ENCODE measurements around the gene TMOD2. TPM values are rescaled to one million over a fixed set of nuclear protein-coding genes. Genes with fewer than 3 reads are reported as not detected.

TMOD2 gene
- total and polyA plus RNA-seq, 2 donors = 4.8 to 5.7 TPM

- no peak overlapping the region for H3K4me3 ChIP-seq (ENCODE audit: low read length in 2 of 2)
- 98% methylated on average over 1 of the region's 1 CpG for WGBS
- H3K36me3 ChIP-seq (ENCODE audit: control insufficient read depth in 2 of 2, insufficient read depth in 2 of 2, low read length in 1 of 2) = peaks cover 11 to 14% of the 10 kb centered on the region in 2 donors
- no peaks in the 10 kb centered on the region for H3K4me1 ChIP-seq (ENCODE audit: control insufficient read depth in 2 of 2, insufficient read depth in 2 of 2, low read length in 2 of 2)
- H3K27ac ChIP-seq (ENCODE audit: low read depth in 1 of 2, low read length in 1 of 2) = no peak overlapping the region
- DNase-seq (ENCODE audit: low read depth in 6 of 9, low spot score in 9 of 9) = no peak
- H3K9me3 ChIP-seq (ENCODE audit: control insufficient read depth in 2 of 2, insufficient read depth in 1 of 2, low read length in 1 of 2) = no peaks in the 10 kb centered on the region
- no peaks in the 10 kb centered on the region for H3K27me3 ChIP-seq (ENCODE audit: control insufficient read depth in 2 of 2, insufficient read depth in 1 of 2, low read length in 1 of 2)
These were observed 46.9 kb downstream of the TMOD2 start for GRCh38 chr15:51798281-51798680.

- H3K27me3 ChIP-seq (ENCODE audit: control insufficient read depth in 2 of 2, insufficient read depth in 1 of 2, low read length in 1 of 2) = no peaks in the 10 kb centered on the region
- DNase-seq (ENCODE audit: low read depth in 6 of 9, low spot score in 9 of 9) = no peak
- H3K4me3 ChIP-seq (ENCODE audit: low read length in 2 of 2) = no peak overlapping the region
- no peaks in the 10 kb centered on the region for H3K4me1 ChIP-seq (ENCODE audit: control insufficient read depth in 2 of 2, insufficient read depth in 2 of 2, low read length in 2 of 2)
- H3K27ac ChIP-seq (ENCODE audit: low read depth in 1 of 2, low read length in 1 of 2) = no peak overlapping the region
- H3K36me3 ChIP-seq (ENCODE audit: control insufficient read depth in 2 of 2, insufficient read depth in 2 of 2, low read length in 1 of 2) = peaks cover 11 to 14% of the 10 kb centered on the region in 2 donors
- no peaks in the 10 kb centered on the region for H3K9me3 ChIP-seq (ENCODE audit: control insufficient read depth in 2 of 2, insufficient read depth in 1 of 2, low read length in 1 of 2)
- 96% methylated on average over 6 of the region's 6 CpGs for WGBS
These were observed 48.2 kb downstream of the TMOD2 start for GRCh38 chr15:51799282-51800252.

- WGBS = 93% methylated on average over 3 of the region's 3 CpGs
- no peak for DNase-seq (ENCODE audit: low read depth in 6 of 9, low spot score in 9 of 9)
- no peaks in the 10 kb centered on the region for H3K9me3 ChIP-seq (ENCODE audit: control insufficient read depth in 2 of 2, insufficient read depth in 1 of 2, low read length in 1 of 2)
- no peak overlapping the region for H3K4me3 ChIP-seq (ENCODE audit: low read length in 2 of 2)
- no peaks in the 10 kb centered on the region for H3K27me3 ChIP-seq (ENCODE audit: control insufficient read depth in 2 of 2, insufficient read depth in 1 of 2, low read length in 1 of 2)
- H3K36me3 ChIP-seq (ENCODE audit: control insufficient read depth in 2 of 2, insufficient read depth in 2 of 2, low read length in 1 of 2) = peaks cover 15 to 18% of the 10 kb centered on the region in 2 donors
- H3K4me1 ChIP-seq (ENCODE audit: control insufficient read depth in 2 of 2, insufficient read depth in 2 of 2, low read length in 2 of 2) = no peaks in the 10 kb centered on the region
- no peak overlapping the region for H3K27ac ChIP-seq (ENCODE audit: low read depth in 1 of 2, low read length in 1 of 2)
These were observed 50.0 kb downstream of the TMOD2 start for GRCh38 chr15:51801391-51801835.

DNA sequence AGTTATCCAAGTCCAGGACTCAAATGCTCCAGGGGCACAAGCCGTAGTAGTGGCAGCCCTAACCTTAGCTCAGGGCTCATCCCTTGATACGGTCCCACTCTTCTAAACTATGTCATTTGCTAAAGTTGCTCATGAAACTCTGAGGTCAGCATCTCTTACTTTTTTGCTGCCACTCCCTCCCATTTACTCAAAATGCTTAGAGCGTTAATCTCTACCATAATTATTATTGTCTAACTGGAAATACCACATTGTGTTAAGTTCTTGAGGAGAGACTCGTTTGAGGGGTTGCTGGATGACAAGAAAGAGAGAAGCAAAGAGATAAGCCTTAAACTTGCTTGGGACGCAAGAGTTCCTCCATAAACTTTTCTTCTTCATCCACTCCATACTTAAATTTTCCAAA, 51.2 kb downstream of the TMOD2 start:
- no peak overlapping the region for H3K27ac ChIP-seq (ENCODE audit: low read depth in 1 of 2, low read length in 1 of 2)
- WGBS = 98% methylated on average over 5 of the region's 5 CpGs
- H3K9me3 ChIP-seq (ENCODE audit: control insufficient read depth in 2 of 2, insufficient read depth in 1 of 2, low read length in 1 of 2) = no peaks in the 10 kb centered on the region
- H3K27me3 ChIP-seq (ENCODE audit: control insufficient read depth in 2 of 2, insufficient read depth in 1 of 2, low read length in 1 of 2) = no peaks in the 10 kb centered on the region
- no peak overlapping the region for H3K4me3 ChIP-seq (ENCODE audit: low read length in 2 of 2)
- H3K4me1 ChIP-seq (ENCODE audit: control insufficient read depth in 2 of 2, insufficient read depth in 2 of 2, low read length in 2 of 2) = no peaks in the 10 kb centered on the region
- H3K36me3 ChIP-seq (ENCODE audit: control insufficient read depth in 2 of 2, insufficient read depth in 2 of 2, low read length in 1 of 2) = peaks cover 21 to 26% of the 10 kb centered on the region in 2 donors
- no peak for DNase-seq (ENCODE audit: low read depth in 6 of 9, low spot score in 9 of 9)

DNA sequence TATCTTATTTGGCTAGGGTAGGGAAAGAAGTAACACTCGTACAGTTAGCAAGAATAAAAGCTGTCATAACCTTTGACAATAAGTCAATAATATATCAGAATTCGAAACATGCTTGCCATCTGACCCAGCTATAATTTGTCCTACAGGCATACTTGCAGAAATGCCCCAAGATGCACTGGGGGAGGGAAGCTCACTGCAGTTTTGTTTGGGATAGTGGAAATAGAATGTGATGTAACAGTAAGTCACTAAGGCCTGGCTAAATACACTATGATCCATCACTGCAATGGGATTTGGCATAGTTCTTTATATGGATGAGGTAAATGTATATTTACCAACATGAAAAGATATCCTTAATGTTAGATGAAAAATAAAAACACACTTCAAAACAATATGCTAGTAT, 52.6 kb downstream of the TMOD2 start:
- Histone ChIP-seq H3K27me3 (ENCODE audit: control insufficient read depth in 2 of 2, insufficient read depth in 1 of 2, low read length in 1 of 2) (no peaks in the 10 kb centered on the region), H3K4me3 (ENCODE audit: low read length in 2 of 2) (no peak overlapping the region), H3K9me3 (ENCODE audit: control insufficient read depth in 2 of 2, insufficient read depth in 1 of 2, low read length in 1 of 2) (no peaks in the 10 kb centered on the region), H3K27ac (ENCODE audit: low read depth in 1 of 2, low read length in 1 of 2) (no peak overlapping the region), H3K4me1 (ENCODE audit: control insufficient read depth in 2 of 2, insufficient read depth in 2 of 2, low read length in 2 of 2) (no peaks in the 10 kb centered on the region), H3K36me3 (ENCODE audit: control insufficient read depth in 2 of 2, insufficient read depth in 2 of 2, low read length in 1 of 2) (peaks cover 14 to 20% of the 10 kb centered on the region in 2 donors)
- no peak for DNase-seq (ENCODE audit: low read depth in 6 of 9, low spot score in 9 of 9)
- over 99% methylated on average over 2 of the region's 2 CpGs for WGBS

DNA sequence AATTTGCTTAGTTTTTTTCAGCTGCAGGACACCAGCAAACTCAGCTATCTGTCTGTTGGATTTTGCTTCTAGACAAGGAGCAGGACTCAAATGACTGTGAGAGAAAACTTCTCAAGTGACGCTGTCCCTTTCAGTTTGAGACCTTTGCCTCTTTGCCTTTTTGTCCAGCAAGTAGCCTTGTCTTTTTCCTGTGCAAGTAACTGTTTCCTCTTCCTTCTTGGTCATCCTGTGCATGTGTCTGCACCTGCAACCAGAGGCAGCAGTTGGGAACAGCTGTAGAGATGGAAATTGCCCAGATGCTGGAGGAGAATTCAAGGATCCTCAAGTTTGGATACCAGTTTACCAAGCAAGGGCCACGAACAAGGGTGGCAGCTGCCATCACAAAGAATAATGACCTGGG, 54.7 kb downstream of the TMOD2 start:
- H3K4me1 ChIP-seq (ENCODE audit: control insufficient read depth in 2 of 2, insufficient read depth in 2 of 2, low read length in 2 of 2) = no peaks in the 10 kb centered on the region
- H3K9me3 ChIP-seq (ENCODE audit: control insufficient read depth in 2 of 2, insufficient read depth in 1 of 2, low read length in 1 of 2) = no peaks in the 10 kb centered on the region
- no peak overlapping the region for H3K27ac ChIP-seq (ENCODE audit: low read depth in 1 of 2, low read length in 1 of 2)
- no peak overlapping the region for H3K4me3 ChIP-seq (ENCODE audit: low read length in 2 of 2)
- no peak for DNase-seq (ENCODE audit: low read depth in 6 of 9, low spot score in 9 of 9)
- peaks cover 10 to 15% of the 10 kb centered on the region in 2 donors for H3K36me3 ChIP-seq (ENCODE audit: control insufficient read depth in 2 of 2, insufficient read depth in 2 of 2, low read length in 1 of 2)
- no peaks in the 10 kb centered on the region for H3K27me3 ChIP-seq (ENCODE audit: control insufficient read depth in 2 of 2, insufficient read depth in 1 of 2, low read length in 1 of 2)
- WGBS = 96% methylated on average over 2 of the region's 2 CpGs

DNA sequence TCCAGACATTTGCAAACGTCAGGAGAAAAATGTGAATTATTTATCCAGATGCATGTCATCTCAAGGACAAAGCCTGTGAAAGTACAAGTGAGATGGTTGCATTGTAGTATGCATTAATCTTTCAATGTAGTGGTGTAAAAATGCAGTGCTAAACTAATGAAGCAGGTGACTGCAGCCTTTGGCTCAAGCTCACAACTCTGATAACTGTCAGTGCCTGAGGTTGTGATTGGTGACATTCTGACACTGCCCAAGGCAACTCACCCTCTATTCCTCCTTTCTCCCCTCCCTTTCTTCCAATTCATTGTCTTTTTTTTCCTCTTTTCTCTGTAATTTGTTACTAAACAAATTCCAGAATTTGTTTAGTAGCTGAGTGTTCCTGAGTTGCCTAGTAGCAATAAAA, 58.1 kb downstream of the TMOD2 start:
- 91% methylated on average over 1 of the region's 1 CpG for WGBS
- no peak for DNase-seq (ENCODE audit: low read depth in 6 of 9, low spot score in 9 of 9)
- Histone ChIP-seq H3K4me1 (ENCODE audit: control insufficient read depth in 2 of 2, insufficient read depth in 2 of 2, low read length in 2 of 2) (no peaks in the 10 kb centered on the region), H3K36me3 (ENCODE audit: control insufficient read depth in 2 of 2, insufficient read depth in 2 of 2, low read length in 1 of 2) (peaks cover 13 to 18% of the 10 kb centered on the region in 2 donors), H3K4me3 (ENCODE audit: low read length in 2 of 2) (no peak overlapping the region), H3K9me3 (ENCODE audit: control insufficient read depth in 2 of 2, insufficient read depth in 1 of 2, low read length in 1 of 2) (no peaks in the 10 kb centered on the region), H3K27ac (ENCODE audit: low read depth in 1 of 2, low read length in 1 of 2) (no peak overlapping the region), H3K27me3 (ENCODE audit: control insufficient read depth in 2 of 2, insufficient read depth in 1 of 2, low read length in 1 of 2) (no peaks in the 10 kb centered on the region)

DNA sequence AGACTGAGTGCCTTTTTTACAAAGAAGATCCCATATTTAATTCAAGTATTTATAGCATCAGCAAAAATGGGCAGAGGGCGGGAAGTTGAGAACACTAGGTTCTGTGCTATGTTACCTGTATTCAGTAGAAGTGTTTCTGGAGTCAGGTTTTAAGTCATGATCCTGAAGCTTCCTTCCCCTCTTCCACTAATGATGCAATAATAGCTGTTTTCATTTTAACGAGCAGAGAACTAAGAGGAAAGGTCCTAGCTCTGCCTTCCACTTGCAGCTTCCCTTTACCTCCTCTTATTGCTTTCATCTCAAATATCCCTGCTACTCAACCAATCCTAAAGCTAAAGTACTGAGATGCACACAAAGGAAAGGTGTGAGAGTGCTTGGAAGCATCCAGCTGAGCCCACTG, 61.2 kb downstream of the TMOD2 start:
- 98% methylated on average over 2 of the region's 2 CpGs for whole genome bisulfite sequencing
- Histone ChIP-seq H3K27ac (ENCODE audit: low read depth in 1 of 2, low read length in 1 of 2) (no peak overlapping the region), H3K36me3 (ENCODE audit: control insufficient read depth in 2 of 2, insufficient read depth in 2 of 2, low read length in 1 of 2) (peaks cover 4 to 6% of the 10 kb centered on the region in 2 donors), H3K27me3 (ENCODE audit: control insufficient read depth in 2 of 2, insufficient read depth in 1 of 2, low read length in 1 of 2) (no peaks in the 10 kb centered on the region), H3K4me3 (ENCODE audit: low read length in 2 of 2) (no peak overlapping the region), H3K4me1 (ENCODE audit: control insufficient read depth in 2 of 2, insufficient read depth in 2 of 2, low read length in 2 of 2) (no peaks in the 10 kb centered on the region), H3K9me3 (ENCODE audit: control insufficient read depth in 2 of 2, insufficient read depth in 1 of 2, low read length in 1 of 2) (no peaks in the 10 kb centered on the region)
- DNase-seq (ENCODE audit: low read depth in 6 of 9, low spot score in 9 of 9) = no peak

DNA sequence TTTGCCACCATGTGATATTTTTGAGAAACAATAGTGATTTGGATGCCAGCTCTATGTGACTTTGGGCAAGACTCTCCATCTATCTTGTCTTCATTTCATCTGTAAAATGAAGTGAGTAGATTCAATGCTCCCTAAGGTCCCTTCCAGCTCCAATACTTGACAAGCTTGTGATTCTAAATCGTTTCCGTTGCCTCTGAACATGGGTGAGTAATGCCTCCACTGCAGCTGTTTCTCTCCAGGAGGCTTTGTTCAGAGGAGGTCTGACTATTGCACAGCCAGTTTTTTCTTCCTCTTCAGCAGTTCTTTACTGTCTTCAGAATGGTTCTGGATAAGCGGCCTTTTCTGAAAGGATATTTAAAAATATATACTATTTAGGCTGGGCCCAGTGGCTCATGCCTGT, 63.2 kb downstream of the TMOD2 start:
- peaks cover 3 to 6% of the 10 kb centered on the region in 2 donors for H3K36me3 ChIP-seq (ENCODE audit: control insufficient read depth in 2 of 2, insufficient read depth in 2 of 2, low read length in 1 of 2)
- H3K27ac ChIP-seq (ENCODE audit: low read depth in 1 of 2, low read length in 1 of 2) = no peak overlapping the region
- no peaks in the 10 kb centered on the region for H3K4me1 ChIP-seq (ENCODE audit: control insufficient read depth in 2 of 2, insufficient read depth in 2 of 2, low read length in 2 of 2)
- no peaks in the 10 kb centered on the region for H3K9me3 ChIP-seq (ENCODE audit: control insufficient read depth in 2 of 2, insufficient read depth in 1 of 2, low read length in 1 of 2)
- DNase-seq (ENCODE audit: low read depth in 6 of 9, low spot score in 9 of 9) = no peak
- H3K27me3 ChIP-seq (ENCODE audit: control insufficient read depth in 2 of 2, insufficient read depth in 1 of 2, low read length in 1 of 2) = no peaks in the 10 kb centered on the region
- WGBS = 97% methylated on average over 3 of the region's 3 CpGs
- no peak overlapping the region for H3K4me3 ChIP-seq (ENCODE audit: low read length in 2 of 2)
